H1 (cell line): Measurements from ENCODE around the gene NF1. TPM values are rescaled to one million over a fixed set of nuclear protein-coding genes. Genes with fewer than 3 reads are reported as not detected.

Experiments used
- CTCF ChIA-PET: fragments of 300-600 bp; sonication (Branson Sonifier 250); formaldehyde crosslinking; loops from one replicate; lab custom pipeline; 2021; ENCODE audit not compliant: partially characterized antibody; lab: Charles Lee
- POLR2A ChIA-PET: fragments of 300-600 bp; sonication (Branson Sonifier 250); formaldehyde crosslinking; loops from one replicate; lab custom pipeline; 2021; ENCODE audit warnings: inconsistent platforms; ENCODE audit not compliant: partially characterized antibody; lab: Charles Lee
- DNase-seq, 2 experiments: peaks; one replicate each; pipeline versions ENCODE4 v3.0.0 to v3.0.0-alpha.2; 2010 to 2022; ENCODE audit warnings: low spot score in 2 of 2, low read depth in 1 of 2, mixed read lengths in 1 of 2
- FAIRE-seq: peaks from 2 replicates; lab custom pipeline; 2011; peaks lifted over from hg19 to GRCh38; lab: Jason Lieb, UNC
- H2AFZ ChIP-seq: 2 replicates; pipeline ENCODE4 v1.8.1; 2012; ENCODE audit warnings: low read length, inconsistent platforms
- H2AK5ac ChIP-seq: 2 replicates; pipeline ENCODE4 v1.6.1; 2013; ENCODE audit warnings: low read depth, low read length
- H2BK120ac ChIP-seq: replicated peaks from 2 replicates; pipeline ENCODE3; 2013; ENCODE audit warnings: low read depth, low read length, inconsistent platforms
- H2BK12ac ChIP-seq: 2 replicates; pipeline ENCODE4 v1.6.1; 2013; ENCODE audit warnings: low read depth, low read length
- H2BK15ac ChIP-seq: 2 replicates; pipeline ENCODE4 v1.6.1; 2013; ENCODE audit warnings: low read length
- H2BK20ac ChIP-seq: 2 replicates; pipeline ENCODE4 v1.6.1; 2013; ENCODE audit warnings: low read length
- H2BK5ac ChIP-seq: 2 replicates; pipeline ENCODE4 v1.6.1; 2013; ENCODE audit warnings: low read depth, low read length
- H3K14ac ChIP-seq: 2 replicates; pipeline ENCODE4 v1.6.1; 2013; ENCODE audit warnings: inconsistent platforms; ENCODE audit not compliant: insufficient read length
- H3K18ac ChIP-seq: 2 replicates; pipeline ENCODE4 v1.6.1; 2013; ENCODE audit warnings: low read length; ENCODE audit errors: extremely low read depth
- H3K23ac ChIP-seq: 2 replicates; pipeline ENCODE4 v1.6.1; 2013; ENCODE audit warnings: inconsistent platforms; ENCODE audit not compliant: insufficient read length
- H3K23me2 ChIP-seq: 2 replicates; pipeline ENCODE4 v1.6.1; 2013; ENCODE audit warnings: low read depth, low read length
- H3K27ac ChIP-seq: 2 replicates; pipeline ENCODE4 v1.6.1; 2011; ENCODE audit warnings: low read depth, low read length, inconsistent platforms
- H3K27me3 ChIP-seq, 4 experiments: replicated peaks in 1 of 4; 1 replicate in 1 of 4; 2 replicates in 3 of 4; pipeline versions ENCODE4 v1.6.1 to v1.8.1; 2011 to 2013; ENCODE audit warnings: low read length in 3 of 4, mild to moderate bottlenecking in 3 of 4, inconsistent platforms in 2 of 4, mixed read lengths in 2 of 4, moderate library complexity in 1 of 4; ENCODE audit not compliant: control insufficient read depth in 3 of 4, insufficient read depth in 3 of 4; ENCODE audit errors: extremely low read depth in 1 of 4
- H3K36me3 ChIP-seq, 4 experiments: 2 replicates each; pipeline versions ENCODE4 v1.6.1 to v1.8.1; 2011 to 2013; ENCODE audit warnings: mild to moderate bottlenecking in 4 of 4, low read length in 3 of 4, moderate library complexity in 2 of 4, control low read depth in 1 of 4, inconsistent platforms in 1 of 4; ENCODE audit not compliant: insufficient read depth in 4 of 4, control insufficient read depth in 2 of 4
- H3K4ac ChIP-seq: replicated peaks from 2 replicates; pipeline ENCODE3; 2013; ENCODE audit warnings: low read length, low read depth, mixed read lengths, inconsistent platforms; ENCODE audit not compliant: insufficient read length
- H3K4me1 ChIP-seq, 4 experiments: replicated peaks in 1 of 4; 1 replicate in 1 of 4; 2 replicates in 3 of 4; pipeline versions ENCODE4 v1.6.1 to v1.8.1; 2011 to 2013; ENCODE audit warnings: low read length in 3 of 4, inconsistent platforms in 2 of 4, mixed read lengths in 1 of 4; ENCODE audit not compliant: insufficient read depth in 4 of 4, control insufficient read depth in 3 of 4
- H3K4me2 ChIP-seq, 2 experiments: 2 replicates each; pipeline versions ENCODE4 v1.6.1 to v1.8.1; 2011 to 2013; ENCODE audit warnings: low read depth in 2 of 2, low read length in 2 of 2, control low read depth in 1 of 2, inconsistent platforms in 1 of 2, mild to moderate bottlenecking in 1 of 2; ENCODE audit not compliant: insufficient read depth in 1 of 2
- H3K4me3 ChIP-seq, 4 experiments: fragments of 200-600, 300-600 bp in 1 of 4; sonication (generic), shearing (Covaris generic), sonication (Bioruptor Twin) in 1 of 4; 2 replicates each; pipeline versions ENCODE4 v1.5.1 to v1.8.1; 2011 to 2016; ENCODE audit warnings: low read length in 4 of 4, low read depth in 3 of 4, control low read depth in 2 of 4, inconsistent platforms in 2 of 4, mild to moderate bottlenecking in 2 of 4, mixed read lengths in 1 of 4, moderate library complexity in 1 of 4; ENCODE audit not compliant: insufficient read depth in 2 of 4; ENCODE audit errors: extremely low read depth in 1 of 4
- H3K56ac ChIP-seq: replicated peaks from 2 replicates; pipeline ENCODE3; 2013; ENCODE audit warnings: low read depth, mild to moderate bottlenecking, mixed read lengths, low read length, inconsistent platforms; ENCODE audit not compliant: insufficient read length
- H3K79me1 ChIP-seq: 2 replicates; pipeline ENCODE4 v1.6.1; 2013; ENCODE audit warnings: low read depth, low read length, control low read depth
- H3K79me2 ChIP-seq, 2 experiments: 2 replicates each; pipeline versions ENCODE4 v1.6.1 to v1.8.1; 2012 to 2013; ENCODE audit warnings: low read length in 2 of 2, mild to moderate bottlenecking in 2 of 2, inconsistent platforms in 1 of 2; ENCODE audit not compliant: insufficient read depth in 2 of 2, control insufficient read depth in 1 of 2
- H3K9ac ChIP-seq, 4 experiments: replicated peaks in 1 of 4; 1 replicate in 1 of 4; 2 replicates in 3 of 4; pipeline versions ENCODE4 v1.6.1 to v1.8.1; 2011 to 2013; ENCODE audit warnings: low read depth in 3 of 4, low read length in 3 of 4, control low read depth in 2 of 4, mild to moderate bottlenecking in 2 of 4, moderate library complexity in 2 of 4, inconsistent platforms in 1 of 4; ENCODE audit errors: extremely low read depth in 1 of 4
- H3K9me3 ChIP-seq, 2 experiments: 2 replicates each; pipeline versions ENCODE4 v1.6.1 to v1.8.1; 2012 to 2013; ENCODE audit warnings: mild to moderate bottlenecking in 2 of 2, moderate library complexity in 2 of 2, control low read depth in 1 of 2, inconsistent platforms in 1 of 2, low read depth in 1 of 2, low read length in 1 of 2, mixed read lengths in 1 of 2; ENCODE audit not compliant: insufficient read depth in 2 of 2
- H4K20me1 ChIP-seq, 2 experiments: replicated peaks in 1 of 2; 2 replicates each; pipeline versions ENCODE3 to v1.8.1; 2011 to 2013; ENCODE audit warnings: inconsistent platforms in 2 of 2, low read length in 2 of 2, mild to moderate bottlenecking in 1 of 2; ENCODE audit not compliant: insufficient read depth in 2 of 2, control insufficient read depth in 1 of 2
- H4K5ac ChIP-seq: 2 replicates; pipeline ENCODE4 v1.6.1; 2013; ENCODE audit warnings: low read length, low read depth, mixed read lengths, inconsistent platforms; ENCODE audit not compliant: insufficient read length
- H4K8ac ChIP-seq: 2 replicates; pipeline ENCODE4 v1.8.0; 2013; ENCODE audit warnings: mild to moderate bottlenecking, moderate library complexity, low read length, inconsistent platforms; ENCODE audit not compliant: insufficient read depth; ENCODE audit errors: extremely low read depth
- H4K91ac ChIP-seq: replicated peaks from 2 replicates; pipeline ENCODE3; 2013; ENCODE audit warnings: low read length, mixed read lengths, inconsistent platforms; ENCODE audit not compliant: insufficient read length
- CTCF ChIP-seq, 3 experiments: IDR thresholded peaks; 1 replicate in 2 of 3; 2 replicates in 1 of 3; pipeline versions ENCODE4 v1.5.1 to v1.6.1; 2011; ENCODE audit warnings: low read length in 3 of 3, mild to moderate bottlenecking in 3 of 3, inconsistent platforms in 2 of 3, low read depth in 1 of 3, moderate library complexity in 1 of 3; ENCODE audit not compliant: insufficient read depth in 1 of 3; ENCODE audit errors: control extremely low read depth in 1 of 3
- EP300 ChIP-seq, 2 experiments: IDR thresholded peaks; 1 replicate in 1 of 2; 2 replicates in 1 of 2; pipeline ENCODE4 v1.6.1; 2011 to 2012; ENCODE audit warnings: low read depth in 2 of 2, low read length in 2 of 2, mild to moderate bottlenecking in 2 of 2, borderline replicate concordance in 1 of 2, inconsistent platforms in 1 of 2, moderate library complexity in 1 of 2
- EZH2 ChIP-seq: fragments of 200-600 bp; sonication (generic); IDR thresholded peaks from 2 replicates; pipeline ENCODE4 v1.7.1; 2012; ENCODE audit warnings: low read depth, mild to moderate bottlenecking, moderate library complexity, low read length, inconsistent platforms; ENCODE audit not compliant: severe bottlenecking
- KDM5A ChIP-seq: fragments of 200-600 bp; IDR thresholded peaks from 2 replicates; pipeline ENCODE4 v1.7.1; 2012; ENCODE audit warnings: mild to moderate bottlenecking, low read length, inconsistent platforms, mixed read lengths
- RBBP5 ChIP-seq: IDR thresholded peaks from 2 replicates; pipeline ENCODE4 v1.7.1; 2012; ENCODE audit warnings: low read depth, mild to moderate bottlenecking, inconsistent platforms, low read length, moderate library complexity, borderline replicate concordance
- SAP30 ChIP-seq: fragments of 300-600 bp; sonication (generic); IDR thresholded peaks from 2 replicates; pipeline ENCODE4 v1.7.1; 2012; ENCODE audit warnings: low read length, moderate library complexity, mild to moderate bottlenecking, inconsistent platforms; ENCODE audit not compliant: insufficient read depth, insufficient replicate concordance
- WGBS, 2 experiments: shearing (Covaris generic) in 1 of 2; methylation state at CpG; one replicate each; pipeline versions ENCODE4 v1.1.6 to v1.1.7; 2013 to 2015; ENCODE audit warnings: low lambda C conversion rate in 2 of 2, mixed read lengths in 2 of 2, inconsistent platforms in 1 of 2, low coverage in 1 of 2, missing lambda C conversion rate in 1 of 2; ENCODE audit not compliant: insufficient replicate concordance in 2 of 2, insufficient coverage in 1 of 2, insufficient read length in 1 of 2; ENCODE audit errors: extremely low coverage in 1 of 2, missing lambda C conversion rate in 1 of 2; 5-methylcytosine and 5-hydroxymethylcytosine counted together
- polyA plus RNA-seq, 7 experiments: library from polyadenylated mRNA; depleted of rRNA in 3 of 7; stranded (reverse) in 5 of 7; unstranded in 2 of 7; fragments of >200 nt in 5 of 7; fragments of 200-250 nt in 2 of 7; gene quantifications; 1 replicate in 5 of 7; 2 replicates in 1 of 7; 4 replicates in 1 of 7; pipeline versions ENCODE4 v1.2.1 to v1.2.3, GENCODE V29; 2011 to 2013; ENCODE audit warnings: missing spikeins in 2 of 7, mixed read lengths in 2 of 7
- total RNA-seq: library from RNA; stranded (reverse); fragmentation: NEBNext Ultra II Directional; extraction: Animal tissue kit (Norgen Biotek cat#: 25700); gene quantifications from 2 replicates; pipeline ENCODE4 v1.2.1, GENCODE V29; 2021

The NF1 gene
- total and polyA plus RNA-seq, 2 of the 8 experiments (the other 6 are each of a cell fraction or from before 2014, with no cell fraction given), result 19.3 to 29.6 TPM

GRCh38 chr17:31052187-31052889 lies 42.4 kb upstream of the NF1 start:
- FAIRE-seq (no peak), DNase-seq (no peak)
- H3K27me3 ChIP-seq, result no peaks in the 10 kb centered on the region
- no peak overlapping the region for H3K4me2 ChIP-seq
- H2BK5ac ChIP-seq, result no peak overlapping the region
- no peak overlapping the region for H3K56ac ChIP-seq
- no peak overlapping the region for H3K14ac ChIP-seq
- WGBS, 2 experiments, result 87% methylated on average over 9 of the region's 9 CpGs; no CpG with 5 or more reads in 1 of the 2 experiments
- no peak overlapping the region for H3K18ac ChIP-seq
- no peaks in the 10 kb centered on the region for H3K79me1 ChIP-seq
- no peak overlapping the region for H3K4me3 ChIP-seq
- H3K79me2 ChIP-seq, result no peaks in the 10 kb centered on the region
- H3K9me3 ChIP-seq, result no peaks in the 10 kb centered on the region
- H3K36me3 ChIP-seq, result no peaks in the 10 kb centered on the region
- CTCF ChIA-PET, result interaction anchor here (0.8 to 7.6 kb wide), 6 partner anchors 9 to 157 kb away, joined by 3 to 43 read pairs (median 5); no protein-coding TSS in a partner anchor
- no peak overlapping the region for H2BK15ac ChIP-seq
- H3K23ac ChIP-seq, result no peak overlapping the region
- H4K20me1 ChIP-seq, result no peaks in the 10 kb centered on the region
- H4K8ac ChIP-seq, result no peak overlapping the region
- no peak overlapping the region for H2AFZ ChIP-seq
- no peak overlapping the region for H3K27ac ChIP-seq
- no peak overlapping the region for H3K9ac ChIP-seq
- H3K4ac ChIP-seq, result no peak overlapping the region
- no peaks in the 10 kb centered on the region for H3K23me2 ChIP-seq
- H4K5ac ChIP-seq, result no peak overlapping the region
- POLR2A ChIA-PET, result no interaction called here
- no peak overlapping the region for H2BK20ac ChIP-seq
- no peak overlapping the region for H2AK5ac ChIP-seq
- H2BK12ac ChIP-seq, result no peak overlapping the region
- H3K4me1 ChIP-seq, result no peaks in the 10 kb centered on the region
- H2BK120ac ChIP-seq, result no peak overlapping the region
- no peak overlapping the region for H4K91ac ChIP-seq
- TF ChIP-seq EP300 (IDR thresholded peaks at IDR 0.05; ENCODE audit: borderline replicate concordance in 1 of 2, low read depth in 2 of 2, low read length in 2 of 2) (no peak), EZH2 (no peak), KDM5A (no peak), CTCF (IDR thresholded peaks at IDR 0.05; ENCODE audit: control extremely low read depth in 1 of 3, insufficient read depth in 1 of 3, low read depth in 1 of 3, low read length in 3 of 3) (no peak), SAP30 (no peak), RBBP5 (no peak)
